HG02870 (cell line): ENCODE data around the gene SPAAR.
"Not testable (repeated sequence)": the region's sequence is repeated elsewhere in the genome, so short reads cannot be mapped to it uniquely, and the experiment has no call there.

Experiments
- ATAC-seq: cut with Tn5 transposase; IDR thresholded peaks from one replicate; pipeline ENCODE4 v1.9.1; 2021; ENCODE audit warnings: mild to moderate bottlenecking, moderate library complexity; ENCODE audit not compliant: unreplicated experiment

Gene SPAAR

DNA sequence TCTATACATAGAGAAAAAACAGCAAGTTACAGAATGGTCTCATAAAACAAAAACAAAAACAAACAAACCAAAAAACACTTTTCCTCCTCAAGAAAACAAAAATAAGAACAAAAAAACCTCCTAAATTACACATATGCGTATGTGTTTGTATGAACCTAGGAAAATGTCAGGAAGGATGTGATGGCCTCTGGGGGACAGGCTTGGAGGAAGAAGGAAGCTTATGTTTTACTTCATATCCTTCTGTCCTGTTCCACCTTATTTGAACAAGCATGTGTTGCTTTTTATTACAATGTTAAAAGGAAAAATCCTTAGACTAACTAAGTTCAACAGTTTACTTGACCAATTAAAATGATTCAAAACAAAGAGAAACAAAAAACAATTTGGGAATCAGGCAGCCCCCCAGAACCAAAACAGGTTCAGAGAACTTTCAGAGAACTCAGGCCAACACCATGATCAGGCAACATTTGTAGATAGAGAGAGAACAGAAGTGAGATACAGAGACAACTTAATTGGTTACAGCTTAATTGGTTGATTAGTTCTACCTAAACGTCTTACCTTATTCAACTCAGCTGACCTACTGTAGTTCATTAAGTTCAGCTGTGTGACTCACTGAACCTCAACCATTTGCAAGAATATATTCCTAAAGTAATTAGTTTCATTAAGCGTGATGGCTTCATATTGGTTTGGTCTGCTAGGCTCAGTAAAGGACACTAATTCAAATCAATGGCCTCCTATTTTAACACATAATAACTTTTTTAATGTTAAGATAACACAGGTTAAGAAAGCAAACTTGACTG is 10.1 kb downstream of the SPAAR start:
- ATAC-seq, result no peak

DNA sequence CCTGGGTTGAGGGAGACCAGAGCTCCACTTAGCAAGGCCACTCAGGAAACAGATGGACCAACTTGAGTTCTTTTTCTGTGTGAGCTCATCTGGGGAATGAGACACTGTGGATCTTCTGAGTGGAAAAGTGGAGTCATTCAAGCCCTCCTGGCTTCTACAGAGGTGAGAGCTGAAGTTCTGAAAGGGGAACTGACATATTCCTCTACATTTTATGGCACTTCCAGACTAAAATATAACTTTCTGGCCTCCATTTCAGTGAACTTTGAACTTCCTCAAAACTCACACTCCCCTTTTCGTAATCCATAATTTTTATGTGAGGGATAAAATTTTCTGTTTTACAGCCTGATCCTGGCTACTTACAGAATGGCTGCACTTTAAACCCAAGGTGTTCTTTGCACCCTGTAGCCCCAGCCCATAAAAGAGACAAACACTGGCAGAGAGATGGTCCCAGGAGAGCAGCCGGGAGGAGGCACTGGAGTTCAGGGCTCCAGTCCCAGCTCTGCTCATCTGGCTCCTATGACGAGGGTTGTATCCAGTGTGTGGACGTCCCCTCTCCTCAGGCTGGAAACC is 10.8 kb downstream of the SPAAR start:
- ATAC-seq, result no peak

GRCh38 chr9:35923598-35923926 is 14.3 kb downstream of the SPAAR start:
- no peak for ATAC-seq

GRCh38 chr9:35923927-35924763 is 14.9 kb downstream of the SPAAR start:
- no peak for ATAC-seq

- ATAC-seq, result no peak
Measured at GRCh38 chr9:35928591-35929452, 19.5 kb downstream of the SPAAR start.

GRCh38 chr9:35929453-35929718 is 20.1 kb downstream of the SPAAR start:
- ATAC-seq, result no peak

DNA sequence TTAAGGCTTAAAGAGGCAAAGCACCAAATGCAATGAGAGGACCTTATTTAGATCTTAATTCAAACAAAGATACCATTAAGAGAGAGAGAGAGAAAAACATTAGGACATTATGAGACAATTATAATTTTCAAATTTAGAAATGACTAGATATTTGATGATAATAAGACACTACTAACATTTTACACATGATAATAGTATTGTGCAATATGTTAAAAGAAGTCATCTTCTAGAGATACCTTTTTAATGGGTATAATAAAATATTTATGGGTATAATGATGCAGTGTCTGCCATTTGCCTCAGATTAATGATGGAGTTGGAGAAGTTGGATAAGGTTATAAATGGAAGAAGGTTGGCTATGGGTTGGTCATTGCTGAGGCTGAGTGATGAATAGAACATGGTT is 21.2 kb downstream of the SPAAR start:
- no peak for ATAC-seq

GRCh38 chr9:35930989-35931388 is 21.7 kb downstream of the SPAAR start:
- no peak for ATAC-seq

GRCh38 chr9:35932735-35933134 is 23.4 kb downstream of the SPAAR start:
- no peak for ATAC-seq

DNA sequence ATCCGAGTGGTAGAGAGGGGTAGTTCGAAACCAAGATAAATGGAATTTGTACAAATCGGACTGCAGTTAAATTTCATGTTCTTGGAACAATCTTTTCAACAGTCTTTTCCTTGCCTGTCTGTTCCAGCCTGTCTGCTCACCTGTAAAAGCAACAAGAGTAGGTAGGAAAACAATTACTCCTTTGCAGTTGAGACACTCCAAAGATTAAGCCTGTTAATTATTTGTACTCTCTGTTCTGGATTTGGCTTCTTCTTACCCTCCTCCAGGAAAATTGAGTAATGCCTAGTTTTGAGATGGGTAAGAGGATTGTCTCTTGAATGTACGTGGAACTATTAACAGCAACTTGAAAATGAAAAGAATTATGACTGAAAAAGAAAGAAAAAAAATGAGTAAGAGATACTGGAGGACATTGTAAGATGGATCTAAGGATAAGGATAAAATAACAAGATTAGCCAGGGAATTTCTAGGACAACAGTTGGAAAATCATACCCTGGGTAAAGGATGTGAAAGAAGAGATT is 24.3 kb downstream of the SPAAR start:
- no peak for ATAC-seq

DNA sequence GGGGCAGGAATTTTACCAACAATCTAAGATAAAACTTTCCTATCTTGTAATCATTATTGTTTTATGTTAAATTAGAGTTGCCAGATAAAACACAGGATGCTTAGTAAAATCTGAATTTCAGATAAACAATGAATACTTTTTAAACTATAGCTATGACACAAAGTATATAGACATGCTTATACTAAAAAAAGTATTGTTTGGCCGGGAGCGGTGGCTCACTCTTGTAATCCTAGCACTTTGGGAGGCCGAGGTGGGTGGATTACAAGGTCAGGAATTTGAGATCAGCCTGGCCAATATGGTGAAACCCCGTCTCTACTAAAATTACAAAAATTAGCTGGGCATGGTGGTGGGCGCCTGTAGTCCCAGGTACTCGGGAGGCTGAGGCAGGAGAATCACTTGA is 24.8 kb downstream of the SPAAR start:
- ATAC-seq, result not testable (repeated sequence)

- ATAC-seq, result no peak
Measured at GRCh38 chr9:35935261-35935660, 26.0 kb downstream of the SPAAR start.

- ATAC-seq, result no peak
Measured at GRCh38 chr9:35935755-35936509, 26.6 kb downstream of the SPAAR start.

DNA sequence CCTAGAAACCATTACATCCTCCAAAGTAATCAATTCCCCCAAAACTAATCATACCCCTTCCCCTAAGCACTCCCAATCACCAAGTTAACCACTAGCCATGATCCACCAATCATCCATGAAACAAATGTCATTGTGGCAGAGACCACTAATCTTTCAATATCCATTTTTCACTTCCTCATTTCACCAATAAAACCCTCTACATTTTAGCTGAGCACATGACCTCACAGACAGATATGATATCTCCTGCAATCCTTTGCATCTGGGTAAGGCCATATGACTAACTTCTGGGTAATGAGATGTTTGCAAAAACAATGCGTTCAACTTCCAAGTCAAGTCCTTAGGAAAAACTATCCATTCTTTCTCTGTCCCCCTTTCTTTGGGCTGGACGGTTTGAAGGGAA is 27.9 kb downstream of the SPAAR start:
- ATAC-seq, result no peak

DNA sequence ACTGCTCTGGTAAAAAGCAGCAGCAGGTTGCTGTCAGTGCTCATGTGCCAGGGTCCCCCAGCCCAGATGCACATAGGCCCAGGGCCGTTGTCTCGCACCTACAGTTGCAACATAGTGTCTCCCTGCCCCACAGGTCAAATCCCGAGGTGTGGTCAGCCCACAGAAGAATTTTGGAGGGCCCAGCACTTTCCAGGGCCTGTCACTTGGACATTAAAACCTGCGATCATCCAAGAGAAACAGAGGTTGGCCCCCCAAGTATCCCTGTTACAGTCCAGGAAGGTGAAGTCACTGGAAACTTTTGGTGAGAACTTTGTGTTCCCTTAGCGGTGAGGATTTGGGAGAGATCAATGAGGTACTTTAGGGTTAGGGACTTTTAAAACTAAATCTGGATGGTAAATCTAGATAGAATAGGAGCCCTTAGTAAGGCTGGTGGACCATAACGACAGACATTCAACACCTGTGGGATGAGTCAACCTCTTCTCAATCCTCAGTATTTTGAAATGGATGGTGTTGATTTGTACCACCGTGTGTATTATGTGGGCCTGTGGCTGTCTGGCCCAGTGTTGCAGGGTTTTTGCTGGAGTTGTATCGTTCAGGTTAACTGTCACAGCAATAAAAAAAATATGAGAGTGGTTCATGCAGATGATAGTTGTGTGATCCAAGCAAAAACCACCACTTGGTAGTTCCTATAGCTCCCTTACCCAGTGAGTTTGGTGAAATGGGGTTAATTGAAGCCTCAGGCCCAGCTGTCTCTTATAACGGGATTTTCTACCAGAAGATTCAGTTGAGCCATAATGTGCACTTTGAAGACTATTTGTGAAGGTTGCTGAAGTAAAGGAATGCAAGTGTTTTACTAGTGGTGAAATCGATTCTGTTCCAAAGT is 29.4 kb downstream of the SPAAR start:
- ATAC-seq, result no peak

DNA sequence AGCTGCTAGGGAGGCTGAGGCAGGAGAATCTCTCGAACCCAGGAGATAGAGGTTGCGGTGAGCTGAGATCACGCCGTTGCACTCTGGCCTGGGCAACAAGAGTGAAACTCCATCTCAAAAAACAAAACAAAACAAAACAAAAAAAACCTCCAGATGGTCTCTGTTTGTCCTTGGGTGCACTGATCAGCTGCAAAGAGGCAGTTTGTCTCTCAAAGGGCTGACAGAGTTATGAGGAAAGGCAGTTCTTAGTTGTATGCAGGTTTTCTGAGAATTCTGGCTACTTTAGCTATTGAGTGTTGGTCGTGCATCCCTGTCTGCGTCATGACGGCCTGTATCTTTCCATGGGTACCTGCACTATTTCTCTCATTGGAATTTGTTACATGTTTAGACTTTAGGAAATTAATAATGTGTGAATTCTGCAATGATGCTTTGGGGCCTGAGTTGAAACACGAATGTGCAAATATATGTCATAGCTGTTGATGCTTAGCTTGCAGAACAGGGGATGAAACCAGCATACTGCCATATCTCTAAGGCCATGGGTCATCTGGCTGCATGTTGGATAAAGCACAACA is 30.5 kb downstream of the SPAAR start:
- ATAC-seq, result no peak

GRCh38 chr9:35940458-35941407 is 31.4 kb downstream of the SPAAR start:
- no peak for ATAC-seq

DNA sequence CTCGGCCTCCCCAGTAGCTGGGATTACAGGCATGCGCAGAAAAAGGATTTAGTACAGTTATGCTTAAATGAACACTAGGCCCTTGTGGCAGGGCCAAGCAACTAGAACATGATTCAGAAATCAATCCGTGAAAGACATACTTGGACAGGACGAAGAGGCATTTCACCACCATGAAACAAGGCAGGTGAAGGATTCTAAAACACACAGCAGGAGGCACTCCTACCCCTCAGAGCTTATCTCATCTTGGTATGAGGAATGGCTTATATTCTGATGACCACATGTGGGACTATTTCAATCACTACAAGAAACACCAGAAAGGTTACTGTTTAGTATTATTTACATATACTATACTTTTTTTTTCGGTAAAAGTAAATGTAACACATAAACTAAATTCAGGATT is 33.0 kb downstream of the SPAAR start:
- no peak for ATAC-seq
